Activated gamma-delta T cell treated with Interleukin-2 at 50 U/mL for 16 hours (primary cell): Measurements from ENCODE around the gene CIROP.
A peak's percentile ranks its signal among the peaks of the same experiment; 100 is the strongest.

Experiments
- DNase-seq: peaks from one replicate; pipeline ENCODE4 v3.0.0-alpha.2; 2020

CIROP gene

DNA sequence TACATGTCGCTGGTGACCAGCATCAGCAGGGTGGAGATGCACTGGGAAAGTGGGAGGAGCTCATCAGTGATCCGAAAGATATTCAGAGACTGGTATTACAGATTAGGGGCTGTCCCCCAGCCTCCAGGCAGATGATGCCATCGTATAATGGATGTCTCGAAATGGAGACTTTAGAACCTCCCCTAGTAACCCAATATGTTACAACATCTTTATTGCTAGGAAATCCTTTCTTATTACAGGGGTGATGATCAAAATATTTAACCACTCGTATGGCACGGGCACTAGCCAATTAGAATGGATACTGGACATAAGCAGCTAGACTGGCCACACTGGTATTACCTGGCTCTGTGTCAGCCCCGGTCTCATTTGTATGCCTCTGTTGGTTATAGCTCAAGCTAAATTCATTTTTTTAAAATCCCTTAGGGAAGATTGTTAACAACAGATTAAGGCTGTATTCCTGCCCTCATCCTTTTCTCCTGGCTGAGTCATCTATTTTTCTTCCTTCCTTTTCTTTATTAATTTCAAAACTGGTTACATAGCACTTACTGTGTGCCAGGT lies 25.0 kb upstream of the CIROP start:
- DNase-seq: no peak

DNA sequence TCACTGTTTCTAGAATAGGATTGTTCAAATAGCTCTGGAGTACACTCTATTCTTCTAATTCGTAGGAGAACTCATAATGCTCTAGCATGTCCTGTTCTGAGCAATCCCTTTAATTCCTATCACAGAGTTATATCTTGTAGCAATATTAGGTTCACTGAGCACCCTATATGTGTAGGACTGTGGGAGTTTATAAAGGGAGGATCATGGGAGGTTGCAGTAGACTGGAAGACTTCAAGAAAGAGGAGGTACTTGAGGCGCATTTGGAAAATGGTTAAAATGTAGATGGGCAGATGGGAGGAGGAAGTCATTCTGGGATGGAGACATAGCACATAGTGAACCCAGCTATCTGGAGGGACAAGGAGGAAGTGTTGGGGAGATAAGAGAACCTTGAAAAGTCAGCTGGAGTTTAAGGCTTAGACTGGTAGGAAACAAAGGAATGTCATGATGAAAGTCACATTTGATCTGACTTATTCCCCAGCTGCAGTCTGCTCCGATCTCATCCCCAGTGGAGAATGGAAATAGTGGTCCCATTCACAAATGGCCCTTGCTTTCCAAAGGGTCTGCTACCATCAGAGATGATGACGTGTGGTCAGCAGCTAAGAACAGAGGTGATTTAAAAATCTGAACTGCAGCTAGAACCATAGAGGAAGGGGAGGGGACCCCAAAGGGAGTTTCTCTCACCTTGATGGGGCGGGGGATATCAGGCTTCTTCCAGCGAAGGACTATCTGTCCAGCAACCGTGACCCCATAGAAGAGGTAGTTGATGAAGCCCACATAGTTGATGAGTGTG lies 24.4 kb upstream of the CIROP start:
- no peak for DNase-seq

DNA sequence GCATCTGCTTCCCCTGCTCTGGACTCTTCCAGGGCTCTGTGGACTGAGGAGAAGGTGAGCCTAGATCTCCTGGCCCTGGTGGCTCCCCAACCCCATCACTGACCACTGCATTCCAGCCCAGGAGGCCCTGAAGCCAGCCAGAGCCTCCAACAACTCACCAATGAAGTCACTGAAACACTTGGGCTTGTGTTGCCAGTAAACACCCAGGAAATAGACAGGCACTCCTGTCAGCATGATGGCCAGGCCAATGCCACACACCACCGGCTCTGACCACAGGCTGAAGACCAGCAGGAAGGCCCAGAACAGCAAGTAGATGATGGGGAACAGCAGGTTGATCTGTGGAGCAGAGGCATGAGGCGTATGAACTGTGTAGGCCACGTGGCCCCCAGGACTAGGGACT lies 23.1 kb upstream of the CIROP start:
- DNase-seq: no peak

GRCh38 chr14:23126548-23127278 lies 21.9 kb upstream of the CIROP start:
- no peak for DNase-seq

DNA sequence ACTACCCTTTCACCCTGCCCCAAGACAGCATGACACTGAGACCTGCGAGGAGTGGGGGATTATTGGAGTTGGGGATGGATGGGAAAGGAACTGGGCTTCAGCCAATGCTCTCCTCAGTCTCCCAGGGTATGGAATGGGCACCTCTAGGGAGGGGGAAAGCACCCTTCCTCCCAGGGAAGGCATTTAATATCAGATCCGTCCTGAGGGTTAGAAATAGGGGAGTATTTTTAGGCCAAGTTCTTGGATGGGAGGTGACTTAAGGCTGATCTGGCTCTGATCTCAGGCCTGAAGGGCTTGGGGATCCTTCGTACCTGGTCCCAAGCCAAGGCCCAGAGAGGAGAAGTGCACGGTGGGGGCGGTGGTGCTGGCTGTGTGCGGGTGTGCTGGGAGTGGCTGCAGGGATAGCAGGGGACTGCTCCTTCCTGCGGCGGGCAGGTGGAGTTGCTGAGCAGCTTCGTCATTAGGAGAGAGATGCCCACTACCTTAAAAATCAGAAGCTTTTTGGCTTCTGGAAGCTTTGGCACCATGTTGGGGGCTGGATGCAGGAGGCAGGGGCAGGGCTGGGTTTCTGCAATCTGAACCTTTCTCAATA lies 21.2 kb upstream of the CIROP start:
- no peak for DNase-seq

DNA sequence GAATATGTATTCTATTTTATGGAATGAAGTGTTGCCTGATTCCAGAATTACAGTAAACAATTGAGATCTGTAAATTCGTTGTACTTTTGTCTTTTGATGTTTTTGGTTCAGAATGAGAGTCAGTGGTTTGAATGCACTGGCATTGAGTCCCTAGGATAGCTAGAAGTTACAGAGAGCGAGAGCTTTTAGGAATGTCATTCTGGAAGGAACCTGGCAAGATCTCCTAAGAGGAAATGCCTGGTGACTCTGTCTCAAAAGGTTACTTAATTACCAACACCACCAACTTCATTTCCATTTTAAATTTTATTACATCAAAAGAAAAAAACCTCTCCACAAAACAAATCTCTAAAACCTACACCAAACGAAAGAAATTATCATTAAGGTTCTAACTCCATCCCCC lies 20.2 kb upstream of the CIROP start:
- no peak for DNase-seq

- no peak for DNase-seq
These were observed 19.7 kb upstream of the CIROP start for GRCh38 chr14:23124337-23124954.

- no peak for DNase-seq
These were observed 18.6 kb upstream of the CIROP start for GRCh38 chr14:23123419-23123818.

DNA sequence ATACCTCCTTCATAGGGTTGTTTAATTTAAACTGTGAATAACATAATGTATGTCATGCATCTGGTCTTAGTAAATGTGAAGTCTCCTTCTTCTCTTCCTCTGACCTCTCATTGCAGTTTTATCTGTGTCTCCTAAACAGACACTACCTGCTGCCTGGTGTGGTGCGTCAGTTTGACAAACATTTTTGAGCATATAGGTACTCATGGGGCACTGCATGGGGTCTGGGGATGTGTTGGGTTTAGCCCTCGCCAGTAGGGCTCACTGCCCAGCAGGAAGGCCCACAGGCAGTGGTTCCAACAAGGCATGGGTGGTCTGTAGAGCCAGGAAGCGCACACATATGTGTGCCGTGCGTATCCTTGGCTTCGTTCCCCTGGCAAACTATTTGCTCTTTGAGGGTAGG lies 17.3 kb upstream of the CIROP start:
- DNase-seq: no peak

GRCh38 chr14:23121361-23121771 lies 16.6 kb upstream of the CIROP start:
- no peak for DNase-seq

- DNase-seq: peak; percentile 73
These were observed 15.9 kb upstream of the CIROP start for GRCh38 chr14:23120541-23121251.

DNA sequence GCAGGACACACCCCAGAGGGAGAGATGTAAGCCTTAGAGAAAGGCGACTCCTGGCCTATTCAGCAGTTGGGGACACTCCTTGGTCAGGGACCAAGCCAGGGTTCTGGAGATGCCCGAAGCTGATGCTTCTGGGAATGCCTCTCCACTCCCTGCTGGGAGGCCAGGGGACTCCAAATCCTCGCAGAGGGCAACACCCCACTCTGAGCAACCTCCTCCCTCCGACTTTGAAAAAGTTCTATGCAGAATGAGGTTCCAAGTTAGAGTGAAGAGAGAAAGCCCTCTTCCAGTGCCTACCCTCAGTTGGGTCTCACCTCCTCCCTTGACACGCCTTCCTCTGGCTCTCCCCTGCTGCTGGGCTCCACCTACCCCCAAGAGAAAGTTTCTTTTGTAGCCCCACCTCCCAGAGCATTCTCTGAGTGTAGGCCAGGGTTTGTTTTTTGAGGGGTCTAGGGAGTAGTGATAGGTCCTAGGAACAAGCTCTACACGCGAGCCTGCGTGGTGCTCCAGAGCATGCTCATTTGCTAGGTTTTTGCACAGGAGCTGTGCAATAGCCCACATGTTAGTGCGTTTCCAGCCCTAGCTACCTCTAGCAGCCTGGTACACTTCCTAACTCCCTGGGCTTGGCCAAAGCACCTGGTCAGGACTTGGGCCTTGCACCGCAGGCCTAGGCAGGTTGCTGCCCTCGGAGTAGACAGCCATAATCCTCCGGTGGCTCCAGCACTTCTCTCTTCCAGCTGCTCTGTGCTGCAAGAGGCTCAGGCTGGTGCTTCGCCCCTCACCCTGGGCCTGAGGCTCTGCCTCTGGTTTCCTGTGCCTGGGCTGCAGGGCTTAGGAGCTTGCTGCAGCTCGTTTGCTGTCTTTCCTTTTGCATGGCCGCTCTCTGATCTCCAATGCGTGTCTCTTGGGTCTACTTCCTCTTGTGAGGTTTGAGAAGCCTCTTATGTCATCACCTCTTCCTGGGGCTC lies 14.9 kb upstream of the CIROP start:
- DNase-seq: peak; percentile 48

- DNase-seq: no peak
These were observed 13.9 kb upstream of the CIROP start, which contains the start of gene CEBPE for GRCh38 chr14:23118506-23119362. CEBPE (minus strand) TSS chr14:23119255; CDS start chr14:23119091, 164 bp downstream.

DNA sequence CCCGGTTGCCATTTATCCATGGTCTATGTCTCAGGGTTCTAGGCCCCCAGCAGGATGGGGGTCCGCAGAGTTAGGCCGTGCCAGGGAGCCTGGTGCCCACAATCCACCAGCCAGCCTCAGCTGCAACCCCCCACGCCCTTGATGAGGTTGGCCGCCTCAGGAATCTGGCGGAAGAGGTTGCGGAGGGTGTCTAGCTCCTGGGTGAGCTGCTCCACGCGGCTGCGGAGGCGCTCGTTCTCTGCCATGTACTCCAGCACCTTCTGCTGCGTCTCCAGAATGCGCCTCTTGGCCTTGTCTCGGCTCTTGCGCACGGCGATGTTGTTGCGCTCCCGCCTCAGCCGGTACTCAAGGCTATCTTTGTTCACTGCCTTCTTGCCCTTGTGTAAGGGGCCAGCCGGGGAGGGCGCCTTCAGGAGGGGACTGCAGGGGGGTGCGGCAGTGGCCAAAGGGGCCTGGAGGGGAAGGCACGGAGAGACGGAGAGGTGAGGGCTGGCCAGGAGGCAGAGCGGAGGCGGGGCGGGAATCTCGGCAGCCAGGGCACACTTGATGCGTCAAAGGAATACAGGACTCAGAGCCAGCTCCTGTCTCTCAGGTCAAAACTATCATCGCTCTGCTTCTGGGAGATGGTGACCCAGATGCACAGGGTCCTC lies 12.7 kb upstream of the CIROP start:
- DNase-seq: no peak

- DNase-seq: no peak
These were observed 11.1 kb upstream of the CIROP start for GRCh38 chr14:23115918-23116317.

DNA sequence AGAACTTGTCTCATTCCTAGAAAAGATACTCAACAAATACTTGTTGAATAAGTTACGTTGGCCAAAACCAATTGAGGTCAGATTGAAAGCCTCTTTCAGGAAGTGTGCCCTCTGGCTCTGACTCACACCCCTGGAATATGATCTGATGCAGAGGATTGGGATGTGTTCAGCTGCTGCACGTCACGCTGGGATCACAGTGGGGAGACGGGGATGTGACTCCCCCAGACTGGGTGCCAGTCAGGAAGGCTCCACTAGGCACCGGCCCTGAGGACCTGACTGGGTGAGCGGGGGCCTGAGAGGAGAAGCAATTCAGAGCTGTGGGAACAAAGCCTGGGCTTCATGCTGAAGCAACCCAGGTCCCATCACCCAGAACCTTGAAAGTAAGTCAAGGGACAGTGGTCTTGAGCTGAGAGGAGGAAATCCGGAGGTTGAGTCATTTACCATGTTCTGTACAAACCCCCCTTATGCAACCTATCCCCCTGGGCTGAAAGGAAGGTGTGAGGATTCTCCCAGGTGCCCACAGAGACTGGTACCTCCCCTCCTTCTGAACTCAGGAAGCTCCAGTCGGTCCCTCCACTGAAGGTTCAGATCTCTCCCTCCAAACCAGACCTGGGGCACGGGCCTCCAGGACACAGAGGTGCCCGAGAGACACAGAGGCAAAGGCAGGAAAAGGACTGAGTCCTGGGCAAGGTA lies 10.4 kb upstream of the CIROP start:
- no peak for DNase-seq

GRCh38 chr14:23114669-23115038 lies 9.9 kb upstream of the CIROP start:
- no peak for DNase-seq

- DNase-seq: no peak
These were observed 9.3 kb upstream of the CIROP start for GRCh38 chr14:23114120-23114458.

DNA sequence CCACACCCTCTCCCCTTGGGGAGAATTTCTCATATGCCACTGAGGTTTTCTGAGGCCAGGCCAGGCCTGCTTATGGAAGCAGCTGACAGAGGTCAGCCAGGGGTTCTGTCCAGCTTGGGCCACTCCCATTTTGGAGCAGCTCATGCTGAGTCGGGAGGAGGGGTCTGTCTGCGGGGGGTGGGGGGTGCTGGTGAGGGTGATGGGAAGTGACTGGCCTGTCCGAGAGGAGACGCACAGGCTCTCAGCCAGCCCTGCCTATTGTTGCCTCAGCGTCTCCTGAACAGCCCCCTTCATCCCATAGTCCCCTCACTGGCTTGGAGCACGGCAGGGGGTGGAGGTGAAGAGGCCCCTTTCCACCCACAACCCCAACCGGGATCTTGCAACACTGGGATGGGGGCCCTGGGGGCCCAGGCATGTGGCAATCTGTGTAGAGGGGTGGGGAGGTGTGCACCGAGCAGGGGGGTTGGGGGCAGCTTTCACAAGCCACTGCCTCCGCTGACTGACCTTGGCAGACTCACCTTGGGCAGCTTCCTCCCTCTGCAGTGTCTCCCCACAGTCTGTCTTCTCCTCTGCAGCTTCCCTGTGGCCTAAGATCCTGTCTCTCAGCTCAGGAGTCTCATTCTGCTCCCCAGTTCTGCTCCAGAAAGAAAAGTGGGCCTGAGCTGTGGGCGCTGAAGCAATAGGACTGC lies 8.8 kb upstream of the CIROP start:
- no peak for DNase-seq
